ENCODE data around the gene RNASE4.

The RNASE4 gene

DNA sequence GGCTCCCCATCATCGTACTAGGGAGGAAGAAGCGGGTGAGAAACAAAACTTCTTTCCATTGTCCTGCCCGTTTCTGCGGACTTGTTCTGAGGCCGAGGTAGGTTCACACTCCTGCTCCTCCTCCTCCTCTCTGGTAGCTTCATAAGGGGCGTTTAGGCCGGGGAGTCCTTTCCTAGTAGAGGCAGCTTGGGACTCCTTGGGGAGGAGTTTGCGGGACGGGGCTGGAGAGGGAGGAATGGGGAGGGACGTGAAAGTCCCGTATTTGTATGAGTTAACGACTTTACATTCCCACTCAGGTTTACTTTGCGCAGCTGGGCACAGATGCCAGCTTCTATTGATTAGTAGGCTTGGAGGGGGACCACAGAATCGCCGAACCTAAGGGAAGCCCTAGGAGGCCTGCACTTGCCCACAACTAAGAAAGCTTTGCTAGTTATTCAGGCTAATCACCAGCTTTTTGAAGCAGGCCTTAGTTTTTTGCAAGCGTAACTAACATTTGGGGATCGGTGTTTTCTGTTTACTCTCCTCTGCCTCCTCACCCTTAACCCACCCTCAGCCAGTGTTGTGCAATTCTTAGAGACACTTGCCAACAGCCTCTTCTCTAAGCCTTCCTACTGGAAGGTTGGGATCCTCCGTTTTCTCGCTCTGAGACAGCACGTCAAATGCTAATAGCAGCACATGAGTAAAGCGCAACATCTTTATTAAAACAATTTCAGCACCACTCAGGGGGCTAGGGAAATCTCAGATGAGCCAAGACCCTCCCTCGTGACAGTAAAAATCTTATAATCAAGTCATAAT, 499 bp downstream of the RNASE4 start:
- DNase-seq (ENCODE audit: low read depth, low spot score), result no peak
- CTCF ChIA-PET, result interaction anchor here (0.9 to 6.6 kb wide), 7 partner anchors 9 to 351 kb away, joined by 3 to 50 read pairs (median 12); no protein-coding TSS in a partner anchor
- TF ChIP-seq, protein P1, sequence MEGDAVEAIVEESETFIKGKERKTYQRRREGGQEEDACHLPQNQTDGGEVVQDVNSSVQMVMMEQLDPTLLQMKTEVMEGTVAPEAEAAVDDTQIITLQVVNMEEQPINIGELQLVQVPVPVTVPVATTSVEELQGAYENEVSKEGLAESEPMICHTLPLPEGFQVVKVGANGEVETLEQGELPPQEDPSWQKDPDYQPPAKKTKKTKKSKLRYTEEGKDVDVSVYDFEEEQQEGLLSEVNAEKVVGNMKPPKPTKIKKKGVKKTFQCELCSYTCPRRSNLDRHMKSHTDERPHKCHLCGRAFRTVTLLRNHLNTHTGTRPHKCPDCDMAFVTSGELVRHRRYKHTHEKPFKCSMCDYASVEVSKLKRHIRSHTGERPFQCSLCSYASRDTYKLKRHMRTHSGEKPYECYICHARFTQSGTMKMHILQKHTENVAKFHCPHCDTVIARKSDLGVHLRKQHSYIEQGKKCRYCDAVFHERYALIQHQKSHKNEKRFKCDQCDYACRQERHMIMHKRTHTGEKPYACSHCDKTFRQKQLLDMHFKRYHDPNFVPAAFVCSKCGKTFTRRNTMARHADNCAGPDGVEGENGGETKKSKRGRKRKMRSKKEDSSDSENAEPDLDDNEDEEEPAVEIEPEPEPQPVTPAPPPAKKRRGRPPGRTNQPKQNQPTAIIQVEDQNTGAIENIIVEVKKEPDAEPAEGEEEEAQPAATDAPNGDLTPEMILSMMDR (IDR thresholded peaks at IDR 0.05; ENCODE audit: insufficient read depth, low read length, missing control alignments), result no peak
- POLR2A ChIA-PET, result interaction anchor here (0.9 to 2.4 kb wide), 3 partner anchors 72 to 342 kb away, joined by 3 to 17 read pairs (median 9); partner anchors contain the start of genes PARP2 and PIP4P1
- peak overlapping the region; percentile 96 for H3K4me3 ChIP-seq (ENCODE audit: low read depth, low read length)

DNA sequence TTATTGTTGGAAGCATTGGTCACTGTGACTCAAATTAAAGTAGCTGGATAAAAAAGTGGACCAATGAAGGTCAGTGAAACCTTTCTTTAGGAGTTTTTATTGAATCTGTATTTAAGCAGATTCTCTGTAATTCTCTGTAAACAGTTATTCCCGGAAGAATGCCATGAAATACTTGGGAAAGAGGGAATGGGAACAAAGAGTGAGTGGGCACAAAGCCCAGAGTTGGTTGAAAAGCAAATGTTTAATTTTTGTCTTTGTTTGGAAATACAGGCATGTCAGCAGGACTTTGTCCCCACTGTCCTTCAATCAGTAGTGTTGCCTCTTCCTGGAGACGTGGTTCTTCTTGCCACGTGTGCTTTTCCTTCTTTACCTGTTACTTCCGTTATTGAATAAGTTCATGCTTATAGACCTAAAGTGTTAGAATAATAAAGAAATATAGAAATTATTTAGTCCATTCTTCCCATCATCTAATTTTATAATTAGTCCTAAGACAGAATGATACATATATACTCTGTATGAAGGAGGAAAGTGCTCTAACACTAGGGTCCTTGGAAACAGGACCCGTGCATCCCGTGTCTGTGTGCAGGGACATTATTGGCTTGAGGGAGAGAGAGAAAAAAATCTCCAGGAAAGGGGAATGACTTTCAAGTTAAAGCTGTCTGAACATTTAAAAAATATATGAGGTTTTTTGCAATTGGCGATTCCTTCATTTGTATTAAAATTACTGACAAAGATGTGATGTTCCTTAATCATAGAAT, 2.2 kb downstream of the RNASE4 start:
- no peak overlapping the region for H3K4me3 ChIP-seq (ENCODE audit: low read depth, low read length)
- ChIA-PET POLR2A (no interaction called here), CTCF (interaction anchor here (1.0 to 4.2 kb wide), 4 partner anchors 9 to 284 kb away, joined by 3 to 18 read pairs (median 3); no protein-coding TSS in a partner anchor)
- TF ChIP-seq, protein P1 (IDR thresholded peaks at IDR 0.05; ENCODE audit: insufficient read depth, low read length, missing control alignments), result no peak
- no peak for DNase-seq (ENCODE audit: low read depth, low spot score)

DNA sequence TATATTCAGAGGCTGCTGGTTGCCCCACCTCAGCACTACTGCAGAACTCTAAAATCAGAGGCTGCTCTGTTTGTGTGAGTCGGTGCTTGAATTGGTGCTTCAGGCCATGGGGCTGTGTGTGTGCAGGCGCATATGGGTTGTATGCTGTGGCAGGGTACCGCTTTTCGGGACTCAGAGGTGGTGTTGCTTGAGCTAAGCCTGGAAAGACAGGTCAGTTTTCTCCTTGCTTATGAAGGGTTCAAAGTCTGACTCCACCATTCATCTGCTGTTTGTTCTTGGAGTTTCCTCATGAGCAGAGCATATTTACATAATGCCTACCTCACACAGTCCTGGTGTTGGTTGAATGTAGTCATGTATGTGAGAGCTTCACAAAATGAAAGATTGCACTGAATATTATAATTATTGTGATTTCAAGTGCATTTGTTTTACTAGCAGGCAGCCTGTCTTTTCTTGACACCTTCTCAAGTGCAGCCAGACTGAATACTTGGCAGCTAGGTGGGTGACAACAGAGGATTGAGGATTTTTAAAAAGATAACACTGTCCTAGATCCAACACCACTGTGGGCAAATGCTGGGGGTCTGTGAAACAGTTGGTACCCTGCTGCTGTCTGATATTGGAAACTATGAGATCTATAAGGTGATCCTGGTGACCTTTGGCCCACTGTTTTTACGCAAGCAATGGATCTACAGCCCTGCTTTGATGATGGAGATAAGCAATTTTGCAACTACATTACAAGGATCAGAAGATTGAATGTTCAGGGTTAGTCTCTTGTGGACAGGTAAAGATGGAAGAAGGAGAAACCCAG, 3.2 kb downstream of the RNASE4 start:
- ChIA-PET POLR2A (no interaction called here), CTCF (interaction anchor here (1.0 to 7.9 kb wide), 5 partner anchors 78 to 360 kb away, joined by 3 to 62 read pairs (median 4); no protein-coding TSS in a partner anchor)
- TF ChIP-seq, protein P1 (IDR thresholded peaks at IDR 0.05; ENCODE audit: insufficient read depth, low read length, missing control alignments), result no peak
- no peak for DNase-seq (ENCODE audit: low read depth, low spot score)
- no peak overlapping the region for H3K4me3 ChIP-seq (ENCODE audit: low read depth, low read length)

DNA sequence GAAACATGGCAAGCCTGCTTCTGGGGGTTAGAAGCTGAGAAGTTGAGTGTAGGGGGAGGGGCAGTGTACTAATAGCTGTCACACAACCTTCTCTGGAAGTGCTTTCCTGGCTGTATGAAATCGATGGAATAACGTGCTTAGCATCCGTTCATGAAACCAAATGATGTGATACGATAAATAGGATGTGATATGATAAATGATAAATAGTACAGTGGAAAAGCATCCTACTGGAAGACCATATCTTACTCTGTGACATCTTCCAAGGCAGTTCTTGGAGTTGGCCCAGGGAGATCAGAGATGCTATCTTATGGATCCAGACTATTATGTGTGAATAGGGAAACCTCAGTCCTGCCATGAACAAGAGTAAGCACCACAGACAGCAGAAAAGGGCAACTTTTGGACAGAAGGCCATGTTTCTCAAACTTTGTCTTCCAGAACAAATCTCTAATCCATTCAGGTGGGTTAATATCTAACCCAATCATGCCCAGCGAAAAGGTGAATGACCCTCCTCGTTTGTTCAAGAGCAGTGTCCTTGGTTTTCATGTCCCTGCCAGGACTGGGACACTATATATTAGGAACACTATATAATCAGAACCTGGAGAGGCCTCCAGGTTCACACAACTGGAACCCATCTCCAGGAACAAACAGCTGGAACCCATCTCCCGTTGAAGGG, 3.9 kb downstream of the RNASE4 start, which contains the start of gene ANG:
TSS of gene ANG (plus strand) at position 598 of the 673 bp plus-strand sequence. CDS start 4,801 bp downstream, outside the sequence.
- ChIA-PET CTCF (interaction anchor here (0.8 to 7.9 kb wide), 6 partner anchors 75 to 361 kb away, joined by 3 to 62 read pairs (median 4); no protein-coding TSS in a partner anchor), POLR2A (no interaction called here)
- no peak within 1 kb of the TSS for H3K4me3 ChIP-seq (ENCODE audit: low read depth, low read length)
- TF ChIP-seq, protein P1 (IDR thresholded peaks at IDR 0.05; ENCODE audit: insufficient read depth, low read length, missing control alignments), result no peak
- DNase-seq (ENCODE audit: low read depth, low spot score), result no peak

DNA sequence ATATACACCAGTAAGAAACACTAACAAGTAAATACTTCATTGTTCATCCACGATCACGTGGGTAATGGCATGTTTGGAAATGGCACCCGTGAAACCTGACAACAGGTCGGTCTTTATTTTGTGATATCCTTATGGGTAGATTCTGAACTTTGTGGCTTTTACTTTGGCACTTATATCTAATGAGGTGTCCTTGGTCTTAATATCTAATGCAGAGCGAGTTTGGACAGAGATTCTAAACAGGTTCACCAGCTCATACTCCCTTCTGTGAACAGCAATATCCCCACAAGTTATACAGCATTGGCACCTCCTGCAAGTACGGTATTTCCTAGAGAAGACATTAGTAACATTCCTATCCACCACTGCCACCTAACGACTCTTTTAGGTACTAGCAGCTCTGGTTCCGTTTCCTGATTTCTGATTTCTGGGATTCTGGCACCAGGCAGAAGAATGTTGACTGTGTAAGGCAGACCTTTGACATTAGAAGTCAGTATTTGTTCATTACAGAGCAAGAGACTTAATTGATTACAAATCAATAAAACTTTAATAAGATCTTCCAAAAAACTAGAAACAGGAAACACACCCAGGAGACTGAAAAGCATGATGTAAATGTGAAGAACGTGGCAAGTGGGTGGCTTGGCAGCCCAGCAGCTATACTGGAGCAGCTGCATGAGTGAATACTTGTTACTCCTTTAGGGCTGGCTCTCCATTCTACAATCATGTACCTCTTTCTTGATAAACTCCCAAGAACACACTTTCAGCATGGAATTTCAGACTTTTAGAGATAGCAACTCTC, 6.7 kb downstream of the RNASE4 start:
- ChIA-PET POLR2A (interaction anchor here (0.6 to 0.9 kb wide), 3 partner anchors 9 to 284 kb away, joined by 3 to 4 read pairs (median 3); no protein-coding TSS in a partner anchor), CTCF (interaction anchor here (0.7 to 7.9 kb wide), 44 partner anchors 7 to 410 kb away, joined by 3 to 62 read pairs (median 4); partner anchors contain the start of gene TMEM253)
- TF ChIP-seq, protein P1 (IDR thresholded peaks at IDR 0.05; ENCODE audit: insufficient read depth, low read length, missing control alignments), result peak; percentile 76
- DNase-seq (ENCODE audit: low read depth, low spot score), result no peak
- no peak overlapping the region for H3K4me3 ChIP-seq (ENCODE audit: low read depth, low read length)

All from AG04449 (cell line).